CD8-positive, alpha-beta memory T cell (primary cell): ENCODE measurements around the gene HACL1. TPM values are rescaled to one million over a fixed set of nuclear protein-coding genes. Genes with fewer than 3 reads are reported as not detected.
A peak's percentile ranks its signal among the peaks of the same experiment; 100 is the strongest.

Experiments
- CTCF ChIA-PET: fragments of 350-600 bp; sonication (Branson Sonifier 250); formaldehyde crosslinking; loops from one replicate; lab custom pipeline; 2021; ENCODE audit warnings: antibody characterized with exemption; lab: Charles Lee
- POLR2A ChIA-PET: fragments of 350-600 bp; sonication (Branson Sonifier 250); formaldehyde crosslinking; loops from one replicate; lab custom pipeline; 2021; ENCODE audit warnings: antibody characterized with exemption; lab: Charles Lee
- DNase-seq, 5 donors: peaks; one replicate each; pipeline versions ENCODE4 v3.0.0 to v3.0.0-alpha.2; 2020 to 2022; ENCODE audit warnings: mixed read lengths in 1 of 5
- H3K27ac ChIP-seq: one replicate; pipeline ENCODE4 v1.7.0; 2013; ENCODE audit warnings: low read depth, mild to moderate bottlenecking, low read length, moderate library complexity
- H3K27me3 ChIP-seq: 2 replicates; pipeline ENCODE4 v1.7.0; 2013; ENCODE audit warnings: low read length, mild to moderate bottlenecking; ENCODE audit not compliant: insufficient read depth, poor library complexity, severe bottlenecking
- H3K36me3 ChIP-seq: 2 replicates; pipeline ENCODE4 v1.7.0; 2013; ENCODE audit warnings: mild to moderate bottlenecking, low read length, moderate library complexity; ENCODE audit not compliant: insufficient read depth
- H3K4me1 ChIP-seq: 2 replicates; pipeline ENCODE4 v1.7.0; 2013; ENCODE audit warnings: mild to moderate bottlenecking, low read length, moderate library complexity; ENCODE audit not compliant: insufficient read depth
- H3K4me3 ChIP-seq: 2 replicates; pipeline ENCODE4 v1.7.0; 2013; ENCODE audit warnings: mild to moderate bottlenecking, low read length
- H3K9me3 ChIP-seq: 2 replicates; pipeline ENCODE4 v1.7.0; 2013; ENCODE audit warnings: mild to moderate bottlenecking, low read length
- H3K27ac Mint-ChIP-seq, 8 donors: one replicate each; pipeline ENCODE4 v1.8.0; 2020 to 2021; ENCODE audit warnings: mixed read lengths in 8 of 8, mild to moderate bottlenecking in 6 of 8, inconsistent platforms in 3 of 8, moderate library complexity in 3 of 8
- H3K27me3 Mint-ChIP-seq, 2 donors: one replicate each; pipeline ENCODE4 v1.8.0; 2020 to 2021; ENCODE audit warnings: mixed read lengths in 2 of 2, mild to moderate bottlenecking in 1 of 2, moderate library complexity in 1 of 2
- H3K36me3 Mint-ChIP-seq, 3 donors: one replicate each; pipeline ENCODE4 v1.8.0; 2020 to 2021; ENCODE audit warnings: mixed read lengths in 3 of 3, inconsistent platforms in 1 of 3, mild to moderate bottlenecking in 1 of 3
- H3K4me1 Mint-ChIP-seq, 3 donors: one replicate each; pipeline ENCODE4 v1.8.0; 2020 to 2021; ENCODE audit warnings: mixed read lengths in 3 of 3, inconsistent platforms in 1 of 3, mild to moderate bottlenecking in 1 of 3
- H3K4me3 Mint-ChIP-seq, 7 donors: one replicate each; pipeline ENCODE4 v1.8.0; 2020 to 2021; ENCODE audit warnings: mixed read lengths in 7 of 7, mild to moderate bottlenecking in 6 of 7, moderate library complexity in 4 of 7, inconsistent platforms in 2 of 7
- H3K9me3 Mint-ChIP-seq, 5 donors: one replicate each; pipeline ENCODE4 v1.8.0; 2020 to 2022; ENCODE audit warnings: mixed read lengths in 5 of 5, mild to moderate bottlenecking in 3 of 5, moderate library complexity in 2 of 5, inconsistent platforms in 1 of 5
- polyA plus RNA-seq: library from polyadenylated mRNA; unstranded; fragments of 300-500 nt; fragmentation: Illumina TruSeq; gene quantifications from one replicate; pipeline ENCODE4 v1.2.3, GENCODE V29; 2021
- total RNA-seq, 2 experiments: library from RNA; stranded (reverse); gene quantifications; one replicate each; pipeline ENCODE4 v1.2.3, GENCODE V29; 2021

HACL1 gene
- total and polyA plus RNA-seq, 3 experiments from 2014 or later, result 34.6 to 37.7 (median 35.0) TPM

GRCh38 chr3:15645246-15645645, 43.9 kb upstream of the HACL1 start:
- Histone ChIP-seq H3K27ac (no peak overlapping the region), H3K9me3 (no peaks in the 10 kb centered on the region), H3K27me3 (no peaks in the 10 kb centered on the region), H3K4me3 (no peak overlapping the region), H3K4me1 (peaks cover 42% of the 10 kb centered on the region), H3K36me3 (no peaks in the 10 kb centered on the region)
- Mint-ChIP-seq H3K4me1 (peaks cover 44 to 54% (median 53%) of the 10 kb centered on the region in 3 donors), H3K9me3 (no peaks in the 10 kb centered on the region), H3K4me3 (peak overlapping the region in 2 of 7 donors; percentile 7 to 44), H3K36me3 (peaks cover 7 to 26% (median 8%) of the 10 kb centered on the region in 3 donors), H3K27me3 (peaks cover 4 to 7% of the 10 kb centered on the region in 2 donors), H3K27ac (peak overlapping the region in 2 of 8 donors; percentile 22 to 50)
- DNase-seq, result no peak
- ChIA-PET CTCF (no interaction called here), POLR2A (interaction anchor here (0.5 kb wide), 1 partner anchor 101 kb away, joined by 4 read pairs; no protein-coding TSS in a partner anchor)

GRCh38 chr3:15638891-15639262, 37.5 kb upstream of the HACL1 start:
- no peak overlapping the region for H3K4me3 Mint-ChIP-seq
- H3K4me1 Mint-ChIP-seq, result peaks cover 20 to 39% (median 37%) of the 10 kb centered on the region in 3 donors
- DNase-seq, result no peak
- no peak overlapping the region for H3K27ac Mint-ChIP-seq
- H3K4me1 ChIP-seq, result peaks cover 13% of the 10 kb centered on the region
- ChIA-PET CTCF (no interaction called here), POLR2A (no interaction called here)
- H3K27me3 Mint-ChIP-seq, result no peaks in the 10 kb centered on the region
- no peak overlapping the region for H3K27ac ChIP-seq
- H3K36me3 Mint-ChIP-seq, result peaks cover 3 to 16% (median 14%) of the 10 kb centered on the region in 3 donors
- H3K27me3 ChIP-seq, result no peaks in the 10 kb centered on the region
- H3K4me3 ChIP-seq, result no peak overlapping the region
- no peaks in the 10 kb centered on the region for H3K9me3 Mint-ChIP-seq
- H3K9me3 ChIP-seq, result no peaks in the 10 kb centered on the region
- H3K36me3 ChIP-seq, result no peaks in the 10 kb centered on the region

- H3K9me3 ChIP-seq, result no peaks in the 10 kb centered on the region
- Mint-ChIP-seq H3K36me3 (peaks cover 3 to 15% (median 14%) of the 10 kb centered on the region in 3 donors), H3K4me3 (no peak overlapping the region), H3K9me3 (no peaks in the 10 kb centered on the region), H3K27ac (peak overlapping the region in 1 of 8 donors; percentile 40), H3K27me3 (no peaks in the 10 kb centered on the region), H3K4me1 (peaks cover 20 to 39% (median 37%) of the 10 kb centered on the region in 3 donors)
- H3K4me3 ChIP-seq, result no peak overlapping the region
- H3K4me1 ChIP-seq, result peaks cover 13% of the 10 kb centered on the region
- CTCF ChIA-PET, result interaction anchor here (1.7 kb wide), 1 partner anchor 173 kb away, joined by 3 read pairs; no protein-coding TSS in a partner anchor
- no peak overlapping the region for H3K27ac ChIP-seq
- H3K27me3 ChIP-seq, result no peaks in the 10 kb centered on the region
- DNase-seq, result no peak
- no peaks in the 10 kb centered on the region for H3K36me3 ChIP-seq
- POLR2A ChIA-PET, result no interaction called here
Observed at GRCh38 chr3:15638193-15638890, 37.0 kb upstream of the HACL1 start.

GRCh38 chr3:15637131-15637951, 36.0 kb upstream of the HACL1 start:
- Histone ChIP-seq H3K9me3 (no peaks in the 10 kb centered on the region), H3K4me1 (peaks cover 13% of the 10 kb centered on the region), H3K4me3 (no peak overlapping the region), H3K36me3 (no peaks in the 10 kb centered on the region), H3K27ac (no peak overlapping the region), H3K27me3 (no peaks in the 10 kb centered on the region)
- Mint-ChIP-seq H3K9me3 (no peaks in the 10 kb centered on the region), H3K27ac (peak overlapping the region in 5 of 8 donors; percentile 30 to 72 (median 46)), H3K4me1 (peaks cover 20 to 39% (median 37%) of the 10 kb centered on the region in 3 donors), H3K4me3 (peak overlapping the region in 2 of 7 donors; percentile 30 to 32), H3K27me3 (no peaks in the 10 kb centered on the region), H3K36me3 (peaks cover 0 to 15% (median 15%) of the 10 kb centered on the region in 3 donors)
- POLR2A ChIA-PET, result no interaction called here
- DNase-seq, result no peak
- CTCF ChIA-PET, result interaction anchor here (1.7 kb wide), 1 partner anchor 174 kb away, joined by 3 read pairs; no protein-coding TSS in a partner anchor

GRCh38 chr3:15636028-15636709, 34.8 kb upstream of the HACL1 start:
- H3K4me1 Mint-ChIP-seq, result peaks cover 25 to 46% (median 42%) of the 10 kb centered on the region in 3 donors
- CTCF ChIA-PET, result interaction anchor here (1.6 to 2.0 kb wide), 2 partner anchors 10 to 176 kb away, joined by 5 to 7 read pairs; no protein-coding TSS in a partner anchor
- Histone ChIP-seq H3K4me3 (no peak overlapping the region), H3K36me3 (no peaks in the 10 kb centered on the region), H3K4me1 (peaks cover 13% of the 10 kb centered on the region), H3K9me3 (no peaks in the 10 kb centered on the region), H3K27ac (no peak overlapping the region), H3K27me3 (no peaks in the 10 kb centered on the region)
- no peaks in the 10 kb centered on the region for H3K9me3 Mint-ChIP-seq
- no peaks in the 10 kb centered on the region for H3K27me3 Mint-ChIP-seq
- H3K27ac Mint-ChIP-seq, result peak overlapping the region in 7 of 8 donors; percentile 19 to 85 (median 75)
- H3K36me3 Mint-ChIP-seq, result peaks cover 0 to 11% (median 6%) of the 10 kb centered on the region in 3 donors
- peak overlapping the region; percentile 6 to 84 (median 57) for H3K4me3 Mint-ChIP-seq
- peak in 1 of 5 donors; percentile 47 for DNase-seq
- POLR2A ChIA-PET, result interaction anchor here (0.5 to 0.7 kb wide), 2 partner anchors 11 to 25 kb away, joined by 3 read pairs; no protein-coding TSS in a partner anchor

- Mint-ChIP-seq H3K4me3 (peak overlapping the region in 1 of 7 donors; percentile 6), H3K27me3 (no peaks in the 10 kb centered on the region), H3K9me3 (no peaks in the 10 kb centered on the region), H3K4me1 (peaks cover 28 to 56% (median 51%) of the 10 kb centered on the region in 3 donors), H3K36me3 (peaks cover 0 to 11% (median 6%) of the 10 kb centered on the region in 3 donors), H3K27ac (no peak overlapping the region)
- Histone ChIP-seq H3K27me3 (no peaks in the 10 kb centered on the region), H3K4me1 (peaks cover 21% of the 10 kb centered on the region), H3K27ac (no peak overlapping the region), H3K9me3 (no peaks in the 10 kb centered on the region), H3K36me3 (no peaks in the 10 kb centered on the region), H3K4me3 (no peak overlapping the region)
- no peak for DNase-seq
- ChIA-PET CTCF (interaction anchor here (1.6 to 2.0 kb wide), 2 partner anchors 9 to 177 kb away, joined by 5 to 7 read pairs; no protein-coding TSS in a partner anchor), POLR2A (no interaction called here)
Observed at GRCh38 chr3:15635121-15635661, 33.8 kb upstream of the HACL1 start.

GRCh38 chr3:15634671-15635070, 33.3 kb upstream of the HACL1 start:
- ChIA-PET CTCF (interaction anchor here (1.6 to 2.0 kb wide), 2 partner anchors 8 to 178 kb away, joined by 5 to 7 read pairs; no protein-coding TSS in a partner anchor), POLR2A (no interaction called here)

More at GRCh38 chr3:15634671-15635070, 33.3 kb upstream of the HACL1 start:
- Histone ChIP-seq H3K4me1 (peaks cover 21% of the 10 kb centered on the region), H3K36me3 (no peaks in the 10 kb centered on the region), H3K4me3 (no peak overlapping the region), H3K27ac (no peak overlapping the region), H3K9me3 (no peaks in the 10 kb centered on the region), H3K27me3 (no peaks in the 10 kb centered on the region)
- DNase-seq, result no peak
- Mint-ChIP-seq H3K9me3 (no peaks in the 10 kb centered on the region), H3K4me3 (no peak overlapping the region), H3K36me3 (peaks cover 0 to 11% (median 6%) of the 10 kb centered on the region in 3 donors), H3K27ac (peak overlapping the region in 1 of 8 donors; percentile 24), H3K27me3 (no peaks in the 10 kb centered on the region), H3K4me1 (peaks cover 33 to 61% (median 56%) of the 10 kb centered on the region in 3 donors)
